Osteoblast (primary cell): ENCODE results near the gene LBH. TPM values are rescaled to one million over a fixed set of nuclear protein-coding genes. Genes with fewer than 3 reads are reported as not detected.

Experiments used
- DNase-seq: peaks from one replicate; pipeline ENCODE4 v3.0.0; 2011; ENCODE audit warnings: low spot score, mixed read lengths; ENCODE audit not compliant: insufficient read length; ENCODE audit errors: missing footprints
- H2AFZ ChIP-seq: 2 replicates; pipeline ENCODE4 v1.6.0; 2011; ENCODE audit warnings: mild to moderate bottlenecking, low read length
- H3K27ac ChIP-seq: 2 replicates; pipeline ENCODE4 v1.5.1; 2011; ENCODE audit warnings: mild to moderate bottlenecking, low read depth, low read length, moderate library complexity
- H3K27me3 ChIP-seq: 2 replicates; pipeline ENCODE4 v1.6.0; 2012; ENCODE audit warnings: mild to moderate bottlenecking, control low read depth, inconsistent platforms, low read length, moderate library complexity; ENCODE audit not compliant: insufficient read depth
- H3K36me3 ChIP-seq: 2 replicates; pipeline ENCODE4 v1.5.1; 2011; ENCODE audit warnings: mild to moderate bottlenecking, low read length, control low read depth, moderate library complexity; ENCODE audit not compliant: insufficient read depth
- H3K4me1 ChIP-seq: 2 replicates; pipeline ENCODE4 v1.5.1; 2011; ENCODE audit warnings: mild to moderate bottlenecking, low read length, control low read depth, moderate library complexity; ENCODE audit not compliant: insufficient read depth
- H3K4me2 ChIP-seq: 2 replicates; pipeline ENCODE4 v1.6.0; 2011; ENCODE audit warnings: mild to moderate bottlenecking, low read length; ENCODE audit not compliant: insufficient read depth
- H3K4me3 ChIP-seq: fragments of 200-600 bp; sonication (generic); 3 replicates; pipeline ENCODE4 v1.5.1; 2012; ENCODE audit warnings: mild to moderate bottlenecking, low read length, inconsistent platforms; ENCODE audit not compliant: insufficient read depth
- H3K79me2 ChIP-seq: 2 replicates; pipeline ENCODE4 v1.6.0; 2012; ENCODE audit warnings: mild to moderate bottlenecking, low read length, control low read depth, inconsistent platforms; ENCODE audit not compliant: insufficient read depth
- H3K9me3 ChIP-seq: 2 replicates; pipeline ENCODE4 v1.5.1; 2011; ENCODE audit warnings: low read depth, low read length, control low read depth
- H4K20me1 ChIP-seq: 2 replicates; pipeline ENCODE4 v1.6.0; 2012; ENCODE audit warnings: mild to moderate bottlenecking, low read length, control low read depth; ENCODE audit not compliant: insufficient read depth
- CTCF ChIP-seq: IDR thresholded peaks from 2 replicates; pipeline ENCODE4 v1.5.1; 2011; ENCODE audit warnings: mild to moderate bottlenecking, low read depth, low read length, moderate library complexity; ENCODE audit errors: extremely low read depth
- total RNA-seq: library from RNA; depleted of rRNA; stranded (reverse); fragments of >200 nt; gene quantifications from 2 replicates; pipeline ENCODE4 v1.2.3, GENCODE V29; 2012

LBH gene
- total RNA-seq, 1 donor = 270 TPM

GRCh38 chr2:30283931-30284565, 52.7 kb downstream of the LBH start:
- H3K4me3 ChIP-seq = no peak overlapping the region
- H2AFZ ChIP-seq = peak overlapping the region; percentile 54
- no peaks in the 10 kb centered on the region for H3K27me3 ChIP-seq
- TF ChIP-seq CTCF = no peak
- H3K27ac ChIP-seq = peak overlapping the region; percentile 5
- H3K4me2 ChIP-seq = no peak overlapping the region
- no peaks in the 10 kb centered on the region for H3K4me1 ChIP-seq
- DNase-seq = peak; percentile 32
- H3K79me2 ChIP-seq = no peaks in the 10 kb centered on the region
- no peaks in the 10 kb centered on the region for H4K20me1 ChIP-seq
- no peaks in the 10 kb centered on the region for H3K36me3 ChIP-seq
- no peaks in the 10 kb centered on the region for H3K9me3 ChIP-seq

GRCh38 chr2:30285758-30286157, 54.4 kb downstream of the LBH start:
- Histone ChIP-seq H3K4me2 (no peak overlapping the region), H2AFZ (no peak overlapping the region), H3K36me3 (no peaks in the 10 kb centered on the region), H3K9me3 (no peaks in the 10 kb centered on the region), H3K79me2 (no peaks in the 10 kb centered on the region), H3K4me3 (no peak overlapping the region), H4K20me1 (no peaks in the 10 kb centered on the region), H3K27me3 (no peaks in the 10 kb centered on the region), H3K27ac (no peak overlapping the region), H3K4me1 (no peaks in the 10 kb centered on the region)
- DNase-seq = no peak
- TF ChIP-seq CTCF = no peak

- DNase-seq = peak; percentile 18
- Histone ChIP-seq H3K4me3 (no peak overlapping the region), H3K4me2 (no peak overlapping the region), H3K27ac (no peak overlapping the region), H3K27me3 (no peaks in the 10 kb centered on the region), H3K9me3 (no peaks in the 10 kb centered on the region), H3K36me3 (no peaks in the 10 kb centered on the region), H3K4me1 (no peaks in the 10 kb centered on the region), H2AFZ (no peak overlapping the region), H4K20me1 (no peaks in the 10 kb centered on the region), H3K79me2 (no peaks in the 10 kb centered on the region)
- no peak for TF ChIP-seq CTCF
Observed at GRCh38 chr2:30287190-30287840, 56.0 kb downstream of the LBH start.

- no peak overlapping the region for H3K27ac ChIP-seq
- no peak overlapping the region for H3K4me2 ChIP-seq
- TF ChIP-seq CTCF = no peak
- DNase-seq = no peak
- no peak overlapping the region for H2AFZ ChIP-seq
- no peaks in the 10 kb centered on the region for H3K27me3 ChIP-seq
- H3K79me2 ChIP-seq = no peaks in the 10 kb centered on the region
- H3K36me3 ChIP-seq = no peaks in the 10 kb centered on the region
- no peaks in the 10 kb centered on the region for H4K20me1 ChIP-seq
- no peak overlapping the region for H3K4me3 ChIP-seq
- H3K4me1 ChIP-seq = peaks cover 2% of the 10 kb centered on the region
- no peaks in the 10 kb centered on the region for H3K9me3 ChIP-seq
Observed at GRCh38 chr2:30287857-30288513, 56.7 kb downstream of the LBH start.
